ENCODE measurements around the gene ANKRD62. TPM values are rescaled to one million over a fixed set of nuclear protein-coding genes. Genes with fewer than 3 reads are reported as not detected.
A peak's percentile ranks its signal among the peaks of the same experiment; 100 is the strongest.

Gene ANKRD62
- total RNA-seq, 1 experiment from 2014 or later = not detected

GRCh38 chr18:12155996-12156395 lies 62.4 kb downstream of the ANKRD62 start:
- ChIA-PET CTCF (interaction anchor here (0.6 kb wide), 1 partner anchor 1686 kb away, joined by 8 read pairs; no protein-coding TSS in a partner anchor), POLR2A (ENCODE audit: low non-redundant PET) (no interaction called here)
- BruUV-seq (replicated peaks) = no TSS peak
- intact Hi-C loops (cut with micrococcal nuclease; ENCODE audit: unreplicated experiment) = no loop called here
- no peak overlapping the region for H3K27ac ChIP-seq (ENCODE audit: low read depth, low read length, poor library complexity, severe bottlenecking)
- peak; percentile 31 for DNase-seq (ENCODE audit: low spot score)
- no peak overlapping the region for H3K4me3 ChIP-seq (ENCODE audit: low read depth, low read length, poor library complexity, severe bottlenecking)
- no peaks in the 10 kb centered on the region for H3K9me3 ChIP-seq (ENCODE audit: low read depth, low read length, poor library complexity, severe bottlenecking)
- TF ChIP-seq EZH2 (IDR thresholded peaks at IDR 0.05; ENCODE audit: borderline replicate concordance, low read depth, low read length, poor library complexity, severe bottlenecking) = no peak
- TF ChIP-seq, protein P1, sequence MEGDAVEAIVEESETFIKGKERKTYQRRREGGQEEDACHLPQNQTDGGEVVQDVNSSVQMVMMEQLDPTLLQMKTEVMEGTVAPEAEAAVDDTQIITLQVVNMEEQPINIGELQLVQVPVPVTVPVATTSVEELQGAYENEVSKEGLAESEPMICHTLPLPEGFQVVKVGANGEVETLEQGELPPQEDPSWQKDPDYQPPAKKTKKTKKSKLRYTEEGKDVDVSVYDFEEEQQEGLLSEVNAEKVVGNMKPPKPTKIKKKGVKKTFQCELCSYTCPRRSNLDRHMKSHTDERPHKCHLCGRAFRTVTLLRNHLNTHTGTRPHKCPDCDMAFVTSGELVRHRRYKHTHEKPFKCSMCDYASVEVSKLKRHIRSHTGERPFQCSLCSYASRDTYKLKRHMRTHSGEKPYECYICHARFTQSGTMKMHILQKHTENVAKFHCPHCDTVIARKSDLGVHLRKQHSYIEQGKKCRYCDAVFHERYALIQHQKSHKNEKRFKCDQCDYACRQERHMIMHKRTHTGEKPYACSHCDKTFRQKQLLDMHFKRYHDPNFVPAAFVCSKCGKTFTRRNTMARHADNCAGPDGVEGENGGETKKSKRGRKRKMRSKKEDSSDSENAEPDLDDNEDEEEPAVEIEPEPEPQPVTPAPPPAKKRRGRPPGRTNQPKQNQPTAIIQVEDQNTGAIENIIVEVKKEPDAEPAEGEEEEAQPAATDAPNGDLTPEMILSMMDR (conservative IDR thresholded peaks at IDR 0.05; ENCODE audit: low read depth, low read length) = no peak
- no peaks in the 10 kb centered on the region for H3K4me1 ChIP-seq (ENCODE audit: insufficient read depth, low read length, poor library complexity, severe bottlenecking)
- H3K27me3 ChIP-seq (replicated peaks; ENCODE audit: insufficient read depth, low read depth, low read length, poor library complexity) = peaks cover 31% of the 10 kb centered on the region
- no peaks in the 10 kb centered on the region for H3K36me3 ChIP-seq (ENCODE audit: insufficient read depth, low read length, poor library complexity, severe bottlenecking)

DNA sequence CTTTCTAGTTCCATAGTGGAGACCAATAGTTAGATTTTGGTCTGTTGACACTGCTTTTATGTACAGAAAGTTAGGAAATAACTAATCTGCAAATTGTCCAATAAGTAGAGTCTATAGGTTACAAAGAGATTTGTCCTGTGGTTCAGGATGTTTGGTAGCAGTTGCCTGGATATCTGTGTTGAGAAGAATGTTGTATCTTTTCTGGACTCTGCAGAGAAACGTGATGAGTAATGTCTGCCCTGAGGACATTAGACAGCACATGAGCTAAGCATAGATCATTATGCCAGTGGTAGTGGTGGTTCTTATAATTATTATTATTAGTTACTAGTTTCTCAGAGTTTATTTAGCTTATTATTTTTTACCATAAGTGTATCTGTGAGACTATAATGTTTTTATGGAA lies 65.8 kb downstream of the ANKRD62 start:
- H3K4me1 ChIP-seq (ENCODE audit: insufficient read depth, low read length, poor library complexity, severe bottlenecking) = no peaks in the 10 kb centered on the region
- ChIA-PET POLR2A (ENCODE audit: low non-redundant PET) (no interaction called here), CTCF (no interaction called here)
- no peak overlapping the region for H3K4me3 ChIP-seq (ENCODE audit: low read depth, low read length, poor library complexity, severe bottlenecking)
- peaks cover 8% of the 10 kb centered on the region for H3K27me3 ChIP-seq (replicated peaks; ENCODE audit: insufficient read depth, low read depth, low read length, poor library complexity)
- intact Hi-C loops (cut with micrococcal nuclease; ENCODE audit: unreplicated experiment) = no loop called here
- no peaks in the 10 kb centered on the region for H3K9me3 ChIP-seq (ENCODE audit: low read depth, low read length, poor library complexity, severe bottlenecking)
- TF ChIP-seq, protein P1 (conservative IDR thresholded peaks at IDR 0.05; ENCODE audit: low read depth, low read length) = no peak
- TF ChIP-seq EZH2 (IDR thresholded peaks at IDR 0.05; ENCODE audit: borderline replicate concordance, low read depth, low read length, poor library complexity, severe bottlenecking) = no peak
- no peaks in the 10 kb centered on the region for H3K36me3 ChIP-seq (ENCODE audit: insufficient read depth, low read length, poor library complexity, severe bottlenecking)
- DNase-seq (ENCODE audit: low spot score) = no peak
- H3K27ac ChIP-seq (ENCODE audit: low read depth, low read length, poor library complexity, severe bottlenecking) = no peak overlapping the region
- no TSS peak for BruUV-seq (replicated peaks)

GRCh38 chr18:12162786-12163185 lies 69.1 kb downstream of the ANKRD62 start:
- ChIA-PET CTCF (interaction anchor here (0.6 kb wide), 1 partner anchor 11 kb away, joined by 4 read pairs; no protein-coding TSS in a partner anchor), POLR2A (ENCODE audit: low non-redundant PET) (no interaction called here)
- Histone ChIP-seq H3K9me3 (ENCODE audit: low read depth, low read length, poor library complexity, severe bottlenecking) (no peaks in the 10 kb centered on the region), H3K4me1 (ENCODE audit: insufficient read depth, low read length, poor library complexity, severe bottlenecking) (no peaks in the 10 kb centered on the region), H3K36me3 (ENCODE audit: insufficient read depth, low read length, poor library complexity, severe bottlenecking) (no peaks in the 10 kb centered on the region), H3K4me3 (ENCODE audit: low read depth, low read length, poor library complexity, severe bottlenecking) (no peak overlapping the region), H3K27me3 (replicated peaks; ENCODE audit: insufficient read depth, low read depth, low read length, poor library complexity) (peaks cover 14% of the 10 kb centered on the region), H3K27ac (ENCODE audit: low read depth, low read length, poor library complexity, severe bottlenecking) (no peak overlapping the region)
- BruUV-seq (replicated peaks) = no TSS peak
- intact Hi-C loops (cut with micrococcal nuclease; ENCODE audit: unreplicated experiment) = no loop called here
- TF ChIP-seq, protein P1 (conservative IDR thresholded peaks at IDR 0.05; ENCODE audit: low read depth, low read length) = no peak
- TF ChIP-seq EZH2 (IDR thresholded peaks at IDR 0.05; ENCODE audit: borderline replicate concordance, low read depth, low read length, poor library complexity, severe bottlenecking) = no peak
- DNase-seq (ENCODE audit: low spot score) = no peak
